ENCODE data around the gene SLC23A3. TPM values are rescaled to one million over a fixed set of nuclear protein-coding genes. Genes with fewer than 3 reads are reported as not detected.

The SLC23A3 gene
- polyA plus RNA-seq, 3 donors = 1.1 TPM; not detected in 2

GRCh38 chr2:219123356-219124135 lies 46.3 kb downstream of the SLC23A3 start:
- Histone ChIP-seq H3K36me3 (replicated peaks in 1 of 2; ENCODE audit: control insufficient read depth in 1 of 2, insufficient read depth in 2 of 2, low read length in 2 of 2) (no peaks in the 10 kb centered on the region), H3K4me3 (replicated peaks in 1 of 3; ENCODE audit: low read depth in 2 of 3, low read length in 3 of 3) (no peak overlapping the region), H3K27ac (ENCODE audit: low read depth in 1 of 2, low read length in 2 of 2) (no peak overlapping the region), H3K9me3 (replicated peaks in 1 of 2; ENCODE audit: control insufficient read depth in 1 of 2, insufficient read depth in 1 of 2, low read length in 2 of 2) (no peaks in the 10 kb centered on the region), H3K27me3 (ENCODE audit: control insufficient read depth in 2 of 2, insufficient read depth in 2 of 2, low read length in 2 of 2) (no peaks in the 10 kb centered on the region), H3K79me2 (ENCODE audit: insufficient read depth, low read length) (no peaks in the 10 kb centered on the region), H3K4me1 (ENCODE audit: control insufficient read depth in 1 of 2, insufficient read depth in 2 of 2, low read length in 2 of 2) (peaks cover 4 to 5% of the 10 kb centered on the region in 2 donors), H3K9ac (ENCODE audit: insufficient read depth, low read length, poor library complexity, severe bottlenecking) (no peak overlapping the region), H4K20me1 (ENCODE audit: insufficient read depth, low read length) (peaks cover 51% of the 10 kb centered on the region), H2AFZ (ENCODE audit: insufficient read depth, low read depth, low read length, poor library complexity, severe bottlenecking) (no peak overlapping the region), H3K4me2 (replicated peaks; ENCODE audit: extremely low read depth, low read length, poor library complexity, severe bottlenecking) (no peak overlapping the region)
- H3K27ac Mint-ChIP-seq = no peak overlapping the region
- TF ChIP-seq CTCF (IDR thresholded peaks at IDR 0.05) = no peak
- peaks cover 16% of the 10 kb centered on the region for H3K4me1 Mint-ChIP-seq
- peaks cover 16 to 25% of the 10 kb centered on the region in 2 donors for H3K36me3 Mint-ChIP-seq
- H3K9me3 Mint-ChIP-seq = no peaks in the 10 kb centered on the region
- intact Hi-C loops (cut with micrococcal nuclease) = no loop called here
- H3K4me3 Mint-ChIP-seq = no peak overlapping the region
- H3K27me3 Mint-ChIP-seq (ENCODE audit: low read depth in 3 of 3) = peaks cover 0 to 2% (median 1%) of the 10 kb centered on the region in 3 donors
- 100% methylated on average over 1 of the region's 8 CpGs for WGBS (ENCODE audit: insufficient coverage)
- no peak for DNase-seq

GRCh38 chr2:219122202-219122980 lies 47.4 kb downstream of the SLC23A3 start:
- 94% methylated on average over 3 of the region's 5 CpGs for WGBS (ENCODE audit: insufficient coverage)
- intact Hi-C loops (cut with micrococcal nuclease) = no loop called here
- Histone ChIP-seq H3K9me3 (replicated peaks in 1 of 2; ENCODE audit: control insufficient read depth in 1 of 2, insufficient read depth in 1 of 2, low read length in 2 of 2) (no peaks in the 10 kb centered on the region), H3K27ac (ENCODE audit: low read depth in 1 of 2, low read length in 2 of 2) (no peak overlapping the region), H3K9ac (ENCODE audit: insufficient read depth, low read length, poor library complexity, severe bottlenecking) (no peak overlapping the region), H3K36me3 (replicated peaks in 1 of 2; ENCODE audit: control insufficient read depth in 1 of 2, insufficient read depth in 2 of 2, low read length in 2 of 2) (no peaks in the 10 kb centered on the region), H3K79me2 (ENCODE audit: insufficient read depth, low read length) (no peaks in the 10 kb centered on the region), H3K4me3 (replicated peaks in 1 of 3; ENCODE audit: low read depth in 2 of 3, low read length in 3 of 3) (no peak overlapping the region), H3K4me2 (replicated peaks; ENCODE audit: extremely low read depth, low read length, poor library complexity, severe bottlenecking) (no peak overlapping the region), H2AFZ (ENCODE audit: insufficient read depth, low read depth, low read length, poor library complexity, severe bottlenecking) (no peak overlapping the region), H3K4me1 (ENCODE audit: control insufficient read depth in 1 of 2, insufficient read depth in 2 of 2, low read length in 2 of 2) (peaks cover 8 to 9% of the 10 kb centered on the region in 2 donors), H4K20me1 (ENCODE audit: insufficient read depth, low read length) (peaks cover 44% of the 10 kb centered on the region), H3K27me3 (ENCODE audit: control insufficient read depth in 2 of 2, insufficient read depth in 2 of 2, low read length in 2 of 2) (no peaks in the 10 kb centered on the region)
- H3K4me3 Mint-ChIP-seq = no peak overlapping the region
- no peaks in the 10 kb centered on the region for H3K9me3 Mint-ChIP-seq
- H3K36me3 Mint-ChIP-seq = peaks cover 15 to 21% of the 10 kb centered on the region in 2 donors
- H3K27ac Mint-ChIP-seq = no peak overlapping the region
- DNase-seq = no peak
- H3K27me3 Mint-ChIP-seq (ENCODE audit: low read depth in 3 of 3) = peaks cover 0 to 1% (median 0%) of the 10 kb centered on the region in 3 donors
- TF ChIP-seq CTCF (IDR thresholded peaks at IDR 0.05) = no peak
- peaks cover 20% of the 10 kb centered on the region for H3K4me1 Mint-ChIP-seq
